Skin epidermis (tissue), 12 donors: ENCODE measurements around the gene SYT14.
"Not testable (repeated sequence)": the region's sequence is repeated elsewhere in the genome, so short reads cannot be mapped to it uniquely, and the experiment has no call there.

Source experiments
- H3K27ac ChIP-seq, 21 experiments: fragments of 200-600 bp; sonication (generic) in 11 of 21; one replicate each; pipeline ENCODE4 v1.5.0; 2020; ENCODE audit warnings: mild to moderate bottlenecking in 3 of 21, inconsistent platforms in 2 of 21, moderate library complexity in 2 of 21
- H3K4me3 ChIP-seq, 7 experiments: fragments of 200-600 bp; sonication (generic) in 2 of 7; one replicate each; pipeline ENCODE4 v1.5.0; 2020; ENCODE audit warnings: inconsistent platforms in 2 of 7, mild to moderate bottlenecking in 2 of 7, moderate library complexity in 1 of 7

The SYT14 gene

GRCh38 chr1:210185063-210185462, 247.0 kb downstream of the SYT14 start:
- no peak overlapping the region for H3K4me3 ChIP-seq
- H3K27ac ChIP-seq, result no peak overlapping the region

- not testable (repeated sequence) for H3K27ac ChIP-seq, H3K4me3 ChIP-seq
Observed at GRCh38 chr1:210187849-210188606, 250.0 kb downstream of the SYT14 start.

DNA sequence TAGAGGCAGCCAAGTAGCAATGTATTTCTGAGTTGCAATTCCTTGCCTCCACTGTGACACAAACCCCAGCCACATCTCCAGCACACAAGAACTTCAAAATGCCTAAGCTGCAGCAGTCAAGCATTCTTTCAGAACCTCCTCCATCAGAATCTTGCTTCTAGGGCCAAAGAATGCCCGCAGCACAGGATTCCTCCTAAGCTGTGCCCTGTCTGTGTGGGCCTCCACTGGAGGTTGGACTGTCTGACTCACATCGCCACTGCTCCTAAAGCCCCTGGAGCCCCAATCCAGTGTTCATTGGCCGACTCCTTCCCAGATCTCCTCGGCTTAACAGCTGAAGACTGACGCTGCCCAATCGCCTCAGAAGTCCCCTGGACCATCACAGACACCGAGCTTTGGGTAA, 251.4 kb downstream of the SYT14 start:
- no peak overlapping the region for H3K4me3 ChIP-seq
- H3K27ac ChIP-seq, result no peak overlapping the region

DNA sequence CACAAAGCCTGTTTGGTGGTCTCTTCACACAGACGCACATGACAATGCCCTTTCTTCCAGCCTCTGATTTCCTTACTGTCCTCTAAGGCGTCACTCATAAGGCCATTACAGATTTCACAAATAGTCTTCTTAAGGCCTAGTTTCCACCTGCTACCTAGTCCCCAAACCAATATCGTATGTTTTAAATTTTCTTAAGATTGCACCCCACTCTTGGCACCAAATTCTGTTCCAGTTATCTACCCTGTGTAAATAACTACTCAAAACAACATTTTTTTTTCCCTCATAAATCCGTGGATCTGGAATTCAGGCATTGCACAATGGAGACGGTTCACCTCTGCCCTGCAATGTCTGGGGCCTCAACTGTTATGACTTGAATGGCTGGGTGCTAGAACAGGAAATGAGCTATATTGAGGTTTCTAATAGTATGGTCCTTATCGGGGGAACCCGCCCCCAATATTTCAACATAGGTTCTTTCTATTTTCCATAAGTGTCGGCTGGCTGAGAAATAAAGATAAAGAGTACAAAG, 257.7 kb downstream of the SYT14 start:
- no peak overlapping the region for H3K4me3 ChIP-seq
- no peak overlapping the region for H3K27ac ChIP-seq

GRCh38 chr1:210196266-210196665, 258.2 kb downstream of the SYT14 start:
- not testable (repeated sequence) for H3K27ac ChIP-seq, H3K4me3 ChIP-seq

DNA sequence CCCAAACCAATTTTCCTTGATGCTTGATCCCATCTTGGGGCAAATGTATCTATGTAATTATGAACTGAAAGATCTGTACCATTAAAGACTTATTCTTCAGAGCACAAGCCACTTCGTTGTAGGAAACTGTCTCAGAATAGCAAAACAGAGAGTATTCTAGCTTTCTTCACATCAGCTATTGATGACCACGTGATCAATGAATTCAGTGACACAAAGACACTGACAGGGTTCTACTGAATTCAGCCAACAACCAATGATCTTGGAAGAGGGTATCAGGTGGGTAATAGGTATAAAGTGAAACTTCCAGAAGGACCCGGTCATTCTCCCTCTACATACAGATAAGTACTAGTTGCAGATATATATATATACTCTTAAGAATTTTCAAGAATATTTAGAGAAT, 260.8 kb downstream of the SYT14 start:
- Histone ChIP-seq H3K4me3 (no peak overlapping the region), H3K27ac (no peak overlapping the region)

GRCh38 chr1:210200124-210200736, 262.2 kb downstream of the SYT14 start:
- no peak overlapping the region for H3K27ac ChIP-seq
- no peak overlapping the region for H3K4me3 ChIP-seq

- H3K27ac ChIP-seq, result no peak overlapping the region
- H3K4me3 ChIP-seq, result no peak overlapping the region
Observed at GRCh38 chr1:210201681-210202080, 263.7 kb downstream of the SYT14 start.

DNA sequence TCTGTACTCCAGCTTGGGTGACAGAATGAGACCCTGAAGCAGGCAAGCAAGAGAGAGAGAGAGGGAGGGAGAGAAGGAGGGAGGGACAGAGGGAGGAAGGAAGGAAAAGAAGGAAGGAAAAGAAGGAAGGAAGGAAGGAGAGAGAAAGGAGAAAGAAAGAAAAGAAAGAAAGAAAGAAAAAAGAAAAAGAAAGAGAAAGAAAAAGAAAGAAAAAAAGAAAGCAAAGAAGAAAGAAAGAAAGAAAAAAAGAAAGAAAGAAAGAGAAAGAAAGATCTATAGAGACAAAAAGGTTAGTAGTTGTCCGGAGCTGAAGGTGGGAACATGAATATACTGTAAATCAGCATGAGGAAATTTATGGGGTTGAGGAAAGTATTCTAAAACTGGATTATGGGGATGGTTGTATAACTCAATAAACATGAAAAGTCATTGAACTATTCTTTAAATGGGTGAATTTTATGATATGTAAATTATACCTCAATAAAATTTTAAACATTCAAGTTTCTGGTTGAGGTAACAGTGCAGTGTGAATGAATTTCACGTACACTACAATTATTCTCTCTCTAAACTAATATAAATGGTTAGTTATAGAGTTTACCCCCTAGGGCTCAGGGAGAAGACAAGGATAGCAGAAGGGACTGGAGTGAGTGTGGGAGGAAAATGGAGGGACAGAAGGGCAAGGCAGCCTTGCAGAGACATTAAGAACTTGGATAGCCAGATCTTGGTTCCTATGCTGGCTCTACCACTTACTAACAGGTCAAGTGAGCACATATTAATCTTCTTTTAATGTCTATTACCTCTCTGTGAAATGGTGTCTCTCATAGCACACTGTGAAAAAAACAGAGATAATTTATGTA, 269.8 kb downstream of the SYT14 start:
- Histone ChIP-seq H3K27ac (no peak overlapping the region), H3K4me3 (no peak overlapping the region)

DNA sequence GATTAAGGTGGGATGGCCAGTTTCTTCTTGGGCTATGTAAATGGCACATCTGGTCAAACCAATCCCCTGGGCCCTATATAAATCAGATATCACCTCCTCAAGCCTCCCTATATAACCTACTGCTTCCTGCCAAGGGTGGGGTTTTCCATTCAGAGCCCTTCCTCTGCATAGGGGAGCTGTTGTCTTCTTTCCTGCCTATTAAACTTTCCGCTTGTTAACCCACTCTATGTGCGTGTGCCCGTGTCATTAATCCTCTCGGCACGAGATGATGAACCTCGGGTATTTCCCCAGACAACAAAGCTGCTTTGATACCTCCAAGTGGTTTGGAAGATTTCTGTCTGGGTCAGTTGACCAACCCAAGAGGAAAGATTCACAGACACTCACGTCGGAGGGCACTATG, 275.3 kb downstream of the SYT14 start:
- H3K4me3 ChIP-seq, result no peak overlapping the region
- no peak overlapping the region for H3K27ac ChIP-seq

- no peak overlapping the region for H3K27ac ChIP-seq
- H3K4me3 ChIP-seq, result no peak overlapping the region
Observed at GRCh38 chr1:210214573-210215409, 276.8 kb downstream of the SYT14 start.

- Histone ChIP-seq H3K27ac (no peak overlapping the region), H3K4me3 (no peak overlapping the region)
Observed at GRCh38 chr1:210217482-210217881, 279.5 kb downstream of the SYT14 start.

DNA sequence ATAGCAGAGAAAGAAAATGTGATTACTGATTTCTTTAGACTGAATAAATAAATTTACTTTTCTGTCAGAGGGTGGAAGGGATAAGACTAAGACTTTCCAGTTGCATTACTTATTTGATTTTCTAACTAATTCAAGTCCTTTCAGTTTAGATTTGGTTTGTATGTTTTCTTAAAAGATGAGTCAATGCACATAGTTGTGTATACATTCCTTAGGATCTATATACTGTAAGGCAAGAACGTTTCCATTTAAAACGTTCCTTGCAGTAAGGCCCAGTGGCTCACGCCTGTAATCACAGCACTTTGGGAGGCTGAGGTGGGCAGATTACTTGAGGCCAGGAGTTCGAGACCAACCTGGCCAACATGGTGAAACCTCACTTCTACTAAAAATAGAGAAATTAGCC, 280.0 kb downstream of the SYT14 start:
- no peak overlapping the region for H3K4me3 ChIP-seq

More for the DNA sequence above, 280.0 kb downstream of the SYT14 start:
- no peak overlapping the region for H3K27ac ChIP-seq
